Left lung (tissue), 10 donors: ENCODE data around the gene CCDC102A. TPM values are rescaled to one million over a fixed set of nuclear protein-coding genes. Genes with fewer than 3 reads are reported as not detected.

Experiments
- ATAC-seq: fragments of 200-7000 bp; cut with Tn5 transposase; one replicate; pipeline ENCODE4 v1.9.1; 2020; ENCODE audit warnings: moderate library complexity
- DNase-seq, 4 donors: peaks; one replicate each; pipeline ENCODE4 v3.0.0-alpha.2; 2013 to 2020
- H3K27ac ChIP-seq, 2 donors: fragments of 200-600 bp; sonication (generic) in 1 of 2; one replicate each; pipeline versions ENCODE4 v1.5.0 to v1.8.0; 2020 to 2021
- H3K27me3 ChIP-seq, 2 donors: fragments of 200-600 bp; sonication (generic) in 1 of 2; one replicate each; pipeline versions ENCODE4 v1.5.0 to v1.8.0; 2020 to 2021
- H3K36me3 ChIP-seq, 2 donors: fragments of 200-600 bp; sonication (generic) in 1 of 2; one replicate each; pipeline versions ENCODE4 v1.5.0 to v1.8.0; 2020 to 2021
- H3K4me1 ChIP-seq, 2 donors: fragments of 200-600 bp; one replicate each; pipeline ENCODE4 v1.8.0; 2021
- H3K4me3 ChIP-seq, 2 donors: fragments of 200-600 bp; sonication (generic) in 1 of 2; one replicate each; pipeline versions ENCODE4 v1.5.0 to v1.8.0; 2020 to 2021; ENCODE audit warnings: mild to moderate bottlenecking in 1 of 2
- H3K9me3 ChIP-seq, 2 donors: fragments of 200-600 bp; sonication (generic) in 1 of 2; one replicate each; pipeline versions ENCODE4 v1.5.0 to v1.8.0; 2020 to 2021
- intact Hi-C, 2 donors: fragments of 100-400 bp; cut with DNase I; formaldehyde crosslinking; loops; one replicate each; pipeline versions ENCODE4 v1.11.2 to v1.14.2; 2022
- polyA plus RNA-seq, 6 donors: library from polyadenylated mRNA; unstranded; fragments of 120-200 nt; gene quantifications; one replicate each; pipeline ENCODE4 v1.2.1, GENCODE V29; 2013; ENCODE audit not compliant: insufficient read length in 6 of 6
- total RNA-seq, 2 donors: library from RNA; stranded (reverse); fragmentation: NEBNext Ultra II Directional; extraction: Animal tissue kit (Norgen Biotek cat#: 25700); gene quantifications; one replicate each; pipeline ENCODE4 v1.2.1, GENCODE V29; 2021
- TF ChIP-seq, protein P1 (sequence below), 2 donors: fragments of 200-600 bp; sonication (generic) in 1 of 2; IDR thresholded peaks; one replicate each; pipeline versions ENCODE4 v1.5.0 to v1.8.0; 2021; ENCODE audit warnings: antibody characterized with exemption in 2 of 2
- donor health status: DM: no; HTN: yes; CAD: no.
- donor health status: DM: no; HTN: no; CAD: no.

Gene CCDC102A
- total and polyA plus RNA-seq, 8 donors, result 5.2 to 18.4 (median 13.0) TPM

DNA sequence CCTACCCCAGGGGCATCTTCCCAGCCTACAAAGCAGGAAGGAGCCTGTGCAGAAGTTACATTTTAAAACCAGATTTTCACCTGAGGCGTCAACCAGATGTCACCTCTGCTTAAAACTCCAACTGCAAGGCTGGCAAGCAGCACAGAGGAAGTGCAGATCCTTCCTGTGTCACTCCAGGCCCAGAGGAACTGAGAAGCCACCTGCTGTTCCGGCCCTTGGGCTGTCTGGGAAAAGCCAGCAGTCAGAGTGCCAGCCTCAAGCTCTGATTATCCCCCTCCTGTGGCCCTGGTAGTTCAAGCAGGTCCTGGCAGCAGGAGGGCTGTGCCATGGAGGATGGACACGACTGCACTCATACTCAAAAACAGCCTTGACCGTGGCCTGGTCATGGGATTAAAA, 63.7 kb downstream of the CCDC102A start:
- Histone ChIP-seq H3K27ac (no peak overlapping the region), H3K9me3 (no peaks in the 10 kb centered on the region), H3K4me3 (no peak overlapping the region), H3K4me1 (peaks cover 25 to 50% of the 10 kb centered on the region in 2 donors), H3K27me3 (no peaks in the 10 kb centered on the region), H3K36me3 (peaks cover 0 to 74% of the 10 kb centered on the region in 2 donors)
- intact Hi-C loops, result no loop called here
- TF ChIP-seq, protein P1, sequence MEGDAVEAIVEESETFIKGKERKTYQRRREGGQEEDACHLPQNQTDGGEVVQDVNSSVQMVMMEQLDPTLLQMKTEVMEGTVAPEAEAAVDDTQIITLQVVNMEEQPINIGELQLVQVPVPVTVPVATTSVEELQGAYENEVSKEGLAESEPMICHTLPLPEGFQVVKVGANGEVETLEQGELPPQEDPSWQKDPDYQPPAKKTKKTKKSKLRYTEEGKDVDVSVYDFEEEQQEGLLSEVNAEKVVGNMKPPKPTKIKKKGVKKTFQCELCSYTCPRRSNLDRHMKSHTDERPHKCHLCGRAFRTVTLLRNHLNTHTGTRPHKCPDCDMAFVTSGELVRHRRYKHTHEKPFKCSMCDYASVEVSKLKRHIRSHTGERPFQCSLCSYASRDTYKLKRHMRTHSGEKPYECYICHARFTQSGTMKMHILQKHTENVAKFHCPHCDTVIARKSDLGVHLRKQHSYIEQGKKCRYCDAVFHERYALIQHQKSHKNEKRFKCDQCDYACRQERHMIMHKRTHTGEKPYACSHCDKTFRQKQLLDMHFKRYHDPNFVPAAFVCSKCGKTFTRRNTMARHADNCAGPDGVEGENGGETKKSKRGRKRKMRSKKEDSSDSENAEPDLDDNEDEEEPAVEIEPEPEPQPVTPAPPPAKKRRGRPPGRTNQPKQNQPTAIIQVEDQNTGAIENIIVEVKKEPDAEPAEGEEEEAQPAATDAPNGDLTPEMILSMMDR (IDR thresholded peaks at IDR 0.05), result no peak
- ATAC-seq (no peak), DNase-seq (no peak)

DNA sequence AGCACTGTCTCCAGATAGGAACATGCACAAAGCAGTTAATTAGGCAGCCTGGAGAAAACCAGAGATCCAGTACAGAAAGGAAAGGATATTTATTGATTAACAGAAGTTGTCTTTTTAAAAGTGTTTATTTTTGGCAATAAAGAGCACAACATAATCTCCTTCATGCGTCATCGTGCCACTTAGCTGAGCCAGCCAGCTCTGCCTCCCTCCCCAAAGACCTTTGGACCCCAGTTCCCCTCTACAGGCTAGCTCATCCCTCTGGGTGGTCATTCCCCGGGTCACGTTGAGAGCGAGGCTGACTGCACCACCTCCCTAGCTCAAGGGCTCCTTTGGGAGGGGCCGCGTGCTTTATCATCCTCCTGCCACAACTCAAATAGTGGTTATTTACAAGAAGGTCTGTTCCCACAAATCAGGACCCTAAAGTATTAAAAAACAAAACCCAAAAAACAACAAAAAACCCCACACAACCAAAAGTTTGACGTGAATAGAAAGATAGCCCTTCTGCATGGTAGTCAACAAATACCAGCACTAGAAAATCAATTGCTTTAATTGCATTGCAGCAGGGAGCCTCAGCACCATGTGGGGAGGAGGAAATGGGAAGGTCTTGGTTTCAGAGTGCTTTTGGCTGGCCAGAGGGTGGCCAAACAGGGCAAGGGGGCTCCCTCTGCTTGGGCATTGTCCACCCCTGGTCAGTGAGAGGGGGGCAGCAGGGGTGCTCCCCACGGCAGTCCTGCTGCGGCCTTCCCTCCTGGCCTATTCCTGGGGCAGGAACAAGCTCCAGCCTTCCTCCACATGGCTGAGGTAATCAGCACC, 64.3 kb downstream of the CCDC102A start:
- DNase-seq (no peak), ATAC-seq (no peak)
- Histone ChIP-seq H3K9me3 (no peaks in the 10 kb centered on the region), H3K4me1 (peaks cover 19 to 47% of the 10 kb centered on the region in 2 donors), H3K27ac (peak overlapping the region in 1 of 2 donors; percentile 23), H3K36me3 (peaks cover 0 to 80% of the 10 kb centered on the region in 2 donors), H3K4me3 (no peak overlapping the region), H3K27me3 (no peaks in the 10 kb centered on the region)
- intact Hi-C loops, result no loop called here
- TF ChIP-seq, protein P1 (IDR thresholded peaks at IDR 0.05), result no peak

DNA sequence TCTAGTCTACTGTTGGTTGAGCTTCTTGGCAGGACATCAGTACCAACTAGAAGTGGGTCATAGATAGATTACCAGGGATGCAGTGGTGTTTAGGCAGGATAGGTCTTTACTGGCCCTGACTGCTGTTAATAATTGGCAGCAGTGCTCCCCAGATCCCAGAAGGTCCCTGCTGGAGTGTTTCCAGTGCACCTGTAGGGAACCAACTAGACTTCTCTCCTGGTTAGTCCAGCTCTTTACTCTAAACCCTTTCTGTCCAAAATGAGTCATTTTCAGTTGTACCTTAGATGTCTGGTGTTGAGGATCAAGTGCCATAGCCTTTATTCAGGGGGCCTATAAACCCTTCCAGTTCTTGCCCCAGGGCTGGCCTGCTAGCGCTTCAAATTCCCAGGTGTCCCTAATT, 65.2 kb downstream of the CCDC102A start:
- Histone ChIP-seq H3K4me1 (peaks cover 14 to 39% of the 10 kb centered on the region in 2 donors), H3K4me3 (no peak overlapping the region), H3K9me3 (no peaks in the 10 kb centered on the region), H3K27ac (peak overlapping the region; percentile 27 to 58), H3K27me3 (no peaks in the 10 kb centered on the region), H3K36me3 (peaks cover 0 to 89% of the 10 kb centered on the region in 2 donors)
- peak; percentile 6 for ATAC-seq
- TF ChIP-seq, protein P1 (IDR thresholded peaks at IDR 0.05), result no peak
- intact Hi-C loops, result no loop called here
- no peak for DNase-seq

DNA sequence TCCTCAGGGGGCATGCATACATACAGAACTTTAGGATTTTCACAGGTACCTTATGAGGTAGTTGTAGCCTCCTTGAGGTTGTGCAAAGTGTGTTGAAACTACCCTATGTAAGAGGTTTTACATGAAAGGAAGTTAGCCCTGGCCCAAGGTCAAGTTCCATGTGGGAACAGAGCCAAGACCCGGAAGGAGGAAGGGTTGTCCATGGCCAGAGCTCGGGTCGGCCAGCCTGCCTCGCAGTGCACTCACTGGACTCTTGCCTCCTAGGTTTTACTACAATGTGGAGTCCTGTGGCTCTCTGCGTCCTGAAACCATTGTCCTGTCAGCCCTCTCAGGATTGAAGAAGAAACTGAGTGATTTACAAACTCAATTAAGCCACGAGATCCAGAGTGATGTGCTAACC, 65.7 kb downstream of the CCDC102A start:
- Histone ChIP-seq H3K9me3 (no peaks in the 10 kb centered on the region), H3K27ac (peak overlapping the region; percentile 27 to 58), H3K4me3 (no peak overlapping the region), H3K36me3 (peaks cover 0 to 94% of the 10 kb centered on the region in 2 donors), H3K27me3 (no peaks in the 10 kb centered on the region), H3K4me1 (peaks cover 9 to 38% of the 10 kb centered on the region in 2 donors)
- DNase-seq (peak in 1 of 4 donors; percentile 75), ATAC-seq (peak; percentile 71)
- TF ChIP-seq, protein P1 (IDR thresholded peaks at IDR 0.05), result no peak
- intact Hi-C loops, result no loop called here

DNA sequence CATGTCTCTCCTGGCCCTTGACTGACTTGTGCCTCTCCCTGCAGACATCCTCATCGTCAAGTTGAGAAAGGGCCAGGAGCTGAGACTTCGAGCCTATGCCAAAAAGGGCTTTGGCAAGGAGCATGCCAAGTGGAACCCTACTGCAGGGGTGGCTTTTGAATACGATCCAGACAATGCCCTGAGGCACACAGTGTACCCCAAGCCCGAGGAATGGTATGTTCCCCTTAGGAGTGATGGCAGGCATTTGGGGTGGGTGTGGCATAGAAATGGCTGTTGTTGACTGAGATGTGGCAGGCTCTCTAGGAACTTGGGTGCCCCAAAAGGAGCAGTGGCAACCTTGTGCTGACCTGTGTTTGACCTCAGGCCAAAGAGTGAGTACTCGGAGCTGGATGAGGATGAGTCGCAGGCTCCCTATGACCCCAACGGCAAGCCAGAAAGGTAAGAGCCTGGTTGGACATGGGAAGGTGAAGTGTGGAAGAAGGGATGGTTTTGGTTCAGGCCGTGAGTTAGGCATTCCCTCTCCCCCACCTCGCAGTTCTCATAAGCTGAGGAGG, 66.4 kb downstream of the CCDC102A start:
- no peaks in the 10 kb centered on the region for H3K27me3 ChIP-seq
- H3K36me3 ChIP-seq, result peaks cover 0 to 94% of the 10 kb centered on the region in 2 donors
- no peaks in the 10 kb centered on the region for H3K9me3 ChIP-seq
- peaks cover 9 to 40% of the 10 kb centered on the region in 2 donors for H3K4me1 ChIP-seq
- TF ChIP-seq, protein P1 (IDR thresholded peaks at IDR 0.05), result no peak
- peak overlapping the region; percentile 4 to 58 for H3K27ac ChIP-seq
- ATAC-seq (peak; percentile 14), DNase-seq (no peak)
- H3K4me3 ChIP-seq, result no peak overlapping the region
- intact Hi-C loops, result no loop called here
